Measurements from ENCODE around the gene SSTR1.

The SSTR1 gene

DNA sequence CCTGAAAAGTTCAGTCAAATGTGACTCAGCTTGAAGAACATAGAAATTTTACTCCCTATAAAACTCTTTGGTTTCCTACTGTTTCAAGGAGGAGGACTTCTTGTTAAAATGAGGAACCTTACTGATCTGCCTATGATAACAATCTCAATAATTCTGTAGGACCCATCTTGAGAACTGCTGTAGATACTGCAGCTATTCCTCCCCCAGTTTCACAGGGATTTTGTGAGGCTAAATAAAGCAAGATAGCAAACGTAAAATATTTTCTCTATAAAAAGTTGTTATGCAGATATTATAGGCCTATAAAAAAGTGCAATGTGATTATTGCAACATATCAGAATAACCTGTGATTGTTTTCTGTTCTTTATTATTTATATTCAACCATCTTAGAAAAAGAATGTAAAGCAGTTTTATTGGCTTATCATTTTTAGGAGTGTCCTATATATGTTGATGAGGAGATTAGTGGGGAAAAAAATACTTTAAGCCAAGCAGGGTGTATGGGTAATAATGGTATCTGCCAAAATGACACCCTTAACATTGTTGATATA lies 36.1 kb downstream of the SSTR1 start:
- DNase-seq: no peak

DNA sequence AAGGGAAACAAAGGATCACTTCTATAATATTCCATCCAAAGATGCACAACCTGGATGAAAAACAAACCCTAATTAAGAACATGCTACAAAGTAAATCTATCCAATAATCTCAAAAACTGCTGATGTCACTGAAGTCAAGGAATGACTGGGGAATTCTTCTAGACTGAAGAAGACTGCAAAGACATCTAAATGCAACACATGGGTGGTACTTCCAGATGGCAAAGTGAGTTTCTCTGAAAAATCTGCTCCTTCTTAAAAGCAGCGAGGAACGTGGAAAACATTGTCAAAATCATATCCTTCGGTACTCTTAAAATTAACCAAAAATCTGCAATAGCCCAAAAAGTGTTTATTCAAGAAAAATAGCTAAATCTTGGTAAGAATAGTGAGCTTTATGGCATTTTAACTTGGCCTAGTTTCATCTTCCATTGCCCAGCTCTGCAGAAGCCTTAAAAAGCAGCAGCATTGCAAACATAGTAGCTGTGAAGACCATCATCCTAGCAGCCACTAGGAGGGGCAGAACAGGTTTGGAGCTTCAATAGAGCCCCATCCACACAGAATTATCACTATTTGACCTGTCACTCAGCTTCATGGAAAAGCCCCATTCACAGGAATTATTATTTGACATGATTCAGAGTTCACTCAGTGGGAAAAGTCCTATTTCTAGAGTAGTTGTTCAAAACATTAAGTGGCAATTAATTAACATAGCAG lies 40.8 kb downstream of the SSTR1 start:
- no peak for DNase-seq

DNA sequence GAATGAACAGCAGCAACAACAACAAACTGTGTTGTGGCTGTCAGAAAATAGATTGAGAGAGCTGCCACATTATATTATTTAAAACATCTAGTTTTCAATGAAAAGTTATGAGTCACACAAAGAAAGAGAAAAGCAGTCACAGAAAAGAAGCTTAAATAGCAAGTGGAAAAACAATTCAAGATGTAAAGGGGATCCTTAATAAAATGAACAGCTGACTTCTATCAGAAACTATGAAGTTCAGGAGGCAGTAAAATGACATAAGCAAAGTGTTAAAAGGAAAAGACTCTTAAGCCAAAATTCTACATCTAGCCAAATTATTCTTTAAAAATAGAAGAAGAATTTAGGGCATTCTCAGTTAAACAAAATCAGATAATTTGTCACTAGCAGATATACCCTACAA lies 42.6 kb downstream of the SSTR1 start:
- no peak for DNase-seq

DNA sequence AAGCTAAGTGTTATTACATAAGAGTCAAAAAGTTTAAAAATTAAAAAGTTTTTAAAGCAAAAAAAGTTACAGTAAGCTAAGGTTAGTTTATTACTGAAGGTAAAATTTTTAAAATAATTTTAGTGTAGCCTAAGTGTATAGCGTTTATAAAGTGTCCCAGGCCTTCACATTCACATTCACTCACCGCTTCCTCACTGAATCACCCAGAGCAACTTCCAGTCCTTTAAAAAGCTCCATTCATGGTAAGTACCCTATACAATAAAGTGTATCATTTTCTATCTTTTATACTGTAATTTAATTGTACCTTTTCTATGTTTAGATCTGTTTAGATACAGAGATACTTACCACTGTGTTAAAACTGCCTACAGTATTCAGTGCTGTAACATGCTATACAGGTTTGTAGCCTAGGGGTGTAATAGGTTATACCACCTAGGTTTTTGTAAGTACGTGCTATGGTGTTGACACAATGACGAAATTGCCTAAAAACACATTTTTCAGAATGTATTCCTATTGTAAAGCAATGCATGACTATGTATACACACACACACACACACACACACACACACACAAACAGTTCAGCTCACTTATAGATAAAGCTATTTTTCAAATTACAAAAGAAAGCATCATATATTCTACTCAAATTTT lies 44.5 kb downstream of the SSTR1 start:
- no peak for DNase-seq

DNA sequence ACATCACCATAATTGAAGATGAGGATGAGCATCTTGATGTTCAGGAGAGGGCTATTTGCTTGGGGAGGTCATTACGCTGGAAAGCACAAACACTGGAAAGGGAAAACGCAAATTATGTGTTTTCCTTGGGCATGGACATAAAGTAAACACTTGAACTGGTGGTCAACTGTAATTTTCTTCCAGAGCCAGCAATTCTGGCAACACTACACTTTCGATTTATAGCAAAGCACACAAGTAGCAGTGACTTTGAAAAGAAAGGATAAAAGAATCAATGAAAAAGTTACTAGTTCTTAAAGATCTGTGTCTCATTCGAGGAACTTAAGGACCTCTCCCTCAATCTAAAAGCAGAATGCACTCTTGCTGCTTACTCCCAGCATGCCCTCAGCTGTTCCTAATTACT lies 46.0 kb downstream of the SSTR1 start:
- DNase-seq: no peak

DNA sequence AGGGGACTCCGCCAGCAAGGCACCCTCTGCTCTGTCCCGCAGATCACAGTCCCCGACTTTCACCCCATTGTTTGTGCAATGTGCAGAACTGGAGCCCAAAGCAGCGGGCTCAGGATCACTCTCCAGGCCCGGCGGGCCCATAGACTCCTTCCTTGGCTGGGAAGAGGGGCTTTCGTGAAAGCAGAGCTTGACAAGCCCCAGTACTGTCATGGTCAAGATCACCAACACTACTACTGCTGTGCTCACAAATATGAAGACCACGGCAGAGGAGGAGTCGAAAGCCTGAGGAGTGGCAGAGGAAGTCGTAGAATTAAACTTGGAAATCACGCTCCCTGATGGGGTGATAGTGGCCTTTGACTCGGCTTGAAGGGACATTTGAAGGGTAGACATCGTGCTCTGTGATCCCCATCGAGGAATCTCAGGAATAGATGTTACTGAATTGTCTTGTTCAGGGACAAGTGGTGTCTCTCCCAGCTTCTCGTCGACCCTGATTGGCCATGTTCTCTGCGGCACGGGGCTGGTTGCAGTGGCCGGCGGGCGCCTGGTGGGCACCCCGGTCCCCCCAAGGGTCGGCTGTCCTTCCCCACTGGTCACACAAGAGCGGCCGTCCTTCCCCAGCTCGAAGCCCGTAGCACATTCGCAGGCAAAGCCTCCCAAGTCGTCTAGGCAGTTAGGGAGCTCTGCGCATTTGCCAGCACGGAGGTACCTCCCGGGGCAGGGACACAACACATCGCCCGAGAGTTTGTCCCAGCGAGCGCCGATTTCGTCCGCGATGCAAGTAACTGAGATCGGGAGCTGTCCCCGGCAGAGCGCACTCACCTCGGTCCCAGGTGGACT lies 47.1 kb downstream of the SSTR1 start:
- DNase-seq: no peak

DNA sequence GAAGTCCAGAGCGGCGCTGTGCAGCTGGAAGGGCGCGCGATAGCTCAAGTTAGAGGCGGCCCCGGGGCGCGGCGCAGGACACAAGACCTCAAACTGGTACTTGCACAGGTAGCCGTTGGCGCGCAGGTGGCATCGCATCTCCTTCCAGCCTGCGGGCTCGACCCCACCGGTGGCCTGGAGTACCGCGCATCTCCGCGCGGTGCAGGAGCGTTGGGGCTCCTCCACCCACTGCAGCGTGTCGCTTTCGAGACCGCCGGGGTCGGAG lies 47.6 kb downstream of the SSTR1 start:
- no peak for DNase-seq

DNA sequence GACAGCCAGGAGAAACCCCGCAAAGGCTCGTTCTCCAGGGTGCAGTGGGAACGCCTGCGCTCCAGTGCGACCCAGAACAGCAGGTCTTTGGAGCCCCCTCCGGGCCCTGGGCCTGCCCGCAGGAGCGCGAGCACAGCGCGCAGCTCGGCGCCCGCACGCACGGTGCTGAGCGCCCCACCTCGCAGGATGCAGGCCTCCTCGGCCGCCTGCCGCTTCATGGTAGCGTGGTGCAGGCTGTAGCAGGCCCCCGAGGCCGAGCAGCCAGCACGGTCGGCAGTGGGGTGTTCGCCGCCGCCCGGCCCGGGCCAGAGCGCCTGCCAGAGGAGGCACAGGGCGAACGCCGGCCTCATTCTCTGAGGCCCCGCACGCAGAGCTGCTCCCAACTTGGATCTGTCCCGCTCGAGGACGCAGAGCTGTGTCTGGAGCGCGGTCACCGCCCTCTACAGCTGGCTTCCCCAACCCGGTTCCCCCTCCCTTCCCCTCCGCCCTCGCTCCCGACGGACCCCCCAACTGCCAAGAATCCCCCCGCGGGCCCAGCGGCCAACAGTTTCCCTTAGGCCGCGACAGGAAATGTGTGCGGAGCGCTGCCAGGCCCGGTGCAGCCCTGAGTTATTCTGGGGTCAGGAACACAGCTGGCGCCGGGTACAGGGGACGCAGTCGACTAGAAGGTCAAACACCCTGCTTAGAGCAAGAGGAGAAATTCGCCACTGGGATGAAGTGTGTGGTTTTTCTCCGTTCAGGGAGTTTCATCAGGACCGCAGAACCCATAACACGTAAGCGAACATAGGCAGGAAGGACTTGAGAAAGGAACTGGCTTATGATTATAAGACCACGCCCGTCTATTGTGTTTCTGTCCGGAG lies 48.2 kb downstream of the SSTR1 start, which contains the start of gene CLEC14A:
Gene CLEC14A, minus strand, starts transcription at position 421 of the 860 bp plus-strand sequence. Its CDS starts 71 bp downstream, at position 350.
- no peak for DNase-seq

DNA sequence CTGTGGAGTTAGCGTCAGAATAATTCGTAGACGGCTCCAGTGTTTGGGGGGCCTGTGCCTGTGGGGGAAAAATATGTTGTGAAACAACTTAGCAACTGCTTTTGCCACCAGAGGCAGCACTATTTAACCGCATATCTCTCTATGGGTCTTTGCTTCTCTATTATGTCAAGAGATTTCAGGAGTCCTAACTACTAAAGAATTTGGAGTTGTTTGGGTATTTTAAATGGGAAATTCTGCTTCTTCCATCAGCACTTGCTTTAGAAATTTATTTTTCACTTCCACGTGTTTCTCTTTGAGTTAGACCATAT lies 48.8 kb downstream of the SSTR1 start:
- no peak for DNase-seq

DNA sequence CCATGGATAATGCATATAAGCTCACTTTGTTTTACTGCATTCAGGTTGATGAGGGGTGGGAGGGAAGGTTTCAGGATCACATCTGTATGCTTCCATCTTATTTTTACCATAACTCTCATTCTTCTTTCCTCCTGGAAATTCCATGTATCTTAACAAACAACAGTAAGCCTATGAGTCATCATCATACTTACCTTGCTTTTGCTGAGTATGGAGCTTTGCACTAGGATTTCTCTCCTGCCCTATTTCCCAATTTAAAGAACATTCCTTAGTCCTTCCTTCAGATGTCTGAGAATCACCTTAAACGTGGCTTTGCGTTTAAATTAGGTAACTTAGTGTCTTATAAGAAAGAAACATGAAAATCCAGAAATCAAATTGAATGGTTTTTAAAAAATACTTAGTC lies 49.8 kb downstream of the SSTR1 start:
- DNase-seq: no peak

DNA sequence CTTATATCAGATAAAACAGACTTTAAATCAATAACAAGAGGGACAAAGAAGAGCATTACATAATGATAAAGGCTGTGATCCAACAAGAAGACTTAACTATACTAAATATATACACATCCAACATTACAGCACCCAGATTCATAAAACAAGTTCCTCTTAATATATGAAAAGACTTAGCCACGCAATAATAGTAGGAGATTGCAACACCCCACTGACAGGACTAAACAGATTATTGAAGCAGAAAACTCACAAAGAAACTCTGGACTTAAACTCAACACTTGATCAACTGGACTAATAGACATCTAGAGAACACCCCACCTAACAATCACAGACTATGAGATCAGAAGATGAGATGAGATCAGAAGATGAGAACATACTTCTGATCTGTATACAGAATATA lies 53.9 kb downstream of the SSTR1 start:
- DNase-seq: no peak
